ENCODE data around the gene ATM.
"Not testable (repeated sequence)": the region's sequence is repeated elsewhere in the genome, so short reads cannot be mapped to it uniquely, and the experiment has no call there.

The ATM gene

DNA sequence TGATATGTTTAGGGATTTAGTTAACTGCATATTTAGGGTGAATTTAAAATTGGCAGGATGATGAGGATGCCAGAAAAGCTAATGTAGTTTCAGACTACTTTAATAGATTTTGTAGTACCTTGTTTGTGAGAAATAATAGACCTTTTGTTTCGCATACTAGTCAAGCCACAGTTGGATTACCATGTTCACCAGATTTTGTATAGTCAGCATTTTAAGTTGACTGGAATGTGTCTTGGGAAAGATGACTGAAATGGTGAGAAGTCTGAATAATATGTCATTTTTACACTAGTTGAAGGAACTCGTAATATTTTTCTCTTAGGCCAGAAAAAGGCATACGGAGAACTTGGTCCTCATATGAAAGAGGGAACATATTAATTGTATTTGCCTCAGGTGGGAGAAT, 23.4 kb downstream of the ATM start:
- DNase-seq (ENCODE audit: extremely low spot score), result no peak
- ChIA-PET POLR2A (no interaction called here), CTCF (no interaction called here)
- TF ChIP-seq SUZ12 (IDR thresholded peaks at IDR 0.05), result no peak
- no peak for TF ChIP-seq BHLHE40 (IDR thresholded peaks at IDR 0.05; ENCODE audit: borderline replicate concordance)
- no peak for TF ChIP-seq NFRKB (IDR thresholded peaks at IDR 0.05)

DNA sequence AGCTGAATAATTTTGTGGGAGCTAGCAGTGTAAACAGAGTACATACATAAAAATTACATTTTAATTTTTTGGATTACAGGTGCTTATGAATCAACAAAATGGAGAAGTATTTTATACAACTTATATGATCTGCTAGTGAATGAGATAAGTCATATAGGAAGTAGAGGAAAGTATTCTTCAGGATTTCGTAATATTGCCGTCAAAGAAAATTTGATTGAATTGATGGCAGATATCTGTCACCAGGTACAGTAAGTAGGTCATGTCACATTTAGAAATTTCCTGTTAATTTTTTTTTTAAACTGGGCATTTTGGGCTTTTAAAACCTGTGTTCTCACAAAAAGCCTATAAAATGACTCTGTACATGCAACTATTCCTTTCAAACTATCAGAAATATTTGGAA, 24.0 kb downstream of the ATM start:
- CTCF ChIA-PET, result no interaction called here
- POLR2A ChIA-PET, result no interaction called here
- DNase-seq (ENCODE audit: extremely low spot score), result no peak
- TF ChIP-seq ZNF384 (IDR thresholded peaks at IDR 0.05) (no peak), L3MBTL2 (conservative IDR thresholded peaks at IDR 0.05) (no peak), FOXA1 (IDR thresholded peaks at IDR 0.05) (no peak), FOXM1 (IDR thresholded peaks at IDR 0.05; ENCODE audit: borderline replicate concordance) (no peak), TARDBP (IDR thresholded peaks at IDR 0.05) (no peak), NFRKB (IDR thresholded peaks at IDR 0.05) (no peak)

DNA sequence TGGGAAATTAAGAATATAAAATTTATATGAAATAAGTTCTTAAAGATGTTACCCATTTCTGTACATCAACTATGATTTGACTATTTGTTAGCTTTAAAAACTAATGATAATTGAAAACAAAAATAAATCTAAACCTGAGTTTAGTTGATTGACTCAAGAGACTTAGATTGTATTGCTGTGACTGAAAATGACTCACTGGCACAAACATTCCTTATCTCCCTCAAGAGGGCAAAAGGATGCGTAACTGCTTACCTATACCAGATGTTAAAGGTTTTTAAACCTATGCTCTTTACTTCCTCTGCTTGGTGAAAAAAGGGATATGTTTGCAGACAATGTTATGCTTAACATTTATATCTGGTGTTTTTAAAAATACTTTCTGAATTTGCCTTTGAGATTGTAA, 30.3 kb downstream of the ATM start:
- DNase-seq (ENCODE audit: extremely low spot score), result no peak
- ChIA-PET POLR2A (no interaction called here), CTCF (interaction anchor here (0.6 kb wide), 1 partner anchor 128 kb away, joined by 4 read pairs; no protein-coding TSS in a partner anchor)
- no peak for TF ChIP-seq SUZ12 (IDR thresholded peaks at IDR 0.05)

DNA sequence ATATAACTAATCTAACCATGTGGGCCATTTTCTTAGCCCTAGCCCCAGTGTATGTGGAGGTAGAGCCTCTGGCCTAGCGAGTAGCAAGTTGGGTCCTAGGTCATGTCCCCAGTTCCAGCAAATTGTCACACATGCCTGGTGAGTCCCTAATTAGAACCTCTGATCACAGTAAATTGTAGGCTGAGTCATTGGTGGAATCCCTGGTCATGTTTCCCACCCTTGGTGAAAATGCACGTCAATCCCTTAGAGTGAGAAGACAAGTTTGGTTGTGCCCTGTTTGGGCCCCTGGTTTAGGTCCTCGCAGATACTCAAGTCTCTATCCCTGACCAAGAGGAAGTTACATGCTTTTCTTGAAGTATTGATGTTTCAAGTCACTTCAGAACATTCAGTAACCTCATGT, 46.7 kb downstream of the ATM start:
- TF ChIP-seq L3MBTL2 (conservative IDR thresholded peaks at IDR 0.05) (no peak), CTBP1 (IDR thresholded peaks at IDR 0.05; ENCODE audit: borderline replicate concordance) (no peak), FOXK2 (IDR thresholded peaks at IDR 0.05) (no peak), ELF4 (IDR thresholded peaks at IDR 0.05) (no peak), HDGF (IDR thresholded peaks at IDR 0.05; ENCODE audit: borderline replicate concordance) (no peak), TARDBP (IDR thresholded peaks at IDR 0.05) (no peak)
- ChIA-PET POLR2A (no interaction called here), CTCF (no interaction called here)
- no peak for DNase-seq (ENCODE audit: extremely low spot score)

DNA sequence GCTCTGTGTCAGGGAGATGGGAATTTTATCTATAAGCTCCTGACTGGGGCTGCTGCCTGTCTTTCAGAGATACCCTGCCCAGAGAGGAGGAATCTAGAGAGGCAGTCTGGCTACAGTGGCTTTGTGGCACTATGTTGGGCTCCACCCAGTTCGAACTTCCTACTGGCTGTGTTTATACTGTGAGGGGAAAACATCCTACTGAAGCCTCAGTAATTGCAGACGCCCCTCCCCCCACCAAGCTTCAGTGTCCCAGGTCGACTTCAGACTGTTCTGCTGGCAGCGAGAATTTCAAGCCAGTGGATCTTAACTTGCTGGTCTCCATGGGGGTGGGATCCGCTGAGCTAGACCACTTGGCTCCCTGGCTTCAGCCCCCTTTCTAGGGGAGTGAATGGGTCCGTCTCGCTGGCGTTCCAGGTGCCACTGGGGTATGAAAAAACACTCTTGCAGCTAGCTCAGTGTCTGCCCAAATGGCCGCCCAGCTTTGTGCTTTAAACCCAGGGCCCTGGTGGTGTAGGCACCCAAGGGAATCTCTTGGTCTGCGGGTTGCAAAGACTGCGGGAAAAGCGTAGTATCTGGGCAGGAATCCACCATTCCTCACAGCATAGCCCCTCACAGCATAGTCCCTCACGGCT, 54.2 kb downstream of the ATM start:
- POLR2A ChIA-PET; DNase-seq (ENCODE audit: extremely low spot score); CTCF ChIA-PET: not testable (repeated sequence)

DNA sequence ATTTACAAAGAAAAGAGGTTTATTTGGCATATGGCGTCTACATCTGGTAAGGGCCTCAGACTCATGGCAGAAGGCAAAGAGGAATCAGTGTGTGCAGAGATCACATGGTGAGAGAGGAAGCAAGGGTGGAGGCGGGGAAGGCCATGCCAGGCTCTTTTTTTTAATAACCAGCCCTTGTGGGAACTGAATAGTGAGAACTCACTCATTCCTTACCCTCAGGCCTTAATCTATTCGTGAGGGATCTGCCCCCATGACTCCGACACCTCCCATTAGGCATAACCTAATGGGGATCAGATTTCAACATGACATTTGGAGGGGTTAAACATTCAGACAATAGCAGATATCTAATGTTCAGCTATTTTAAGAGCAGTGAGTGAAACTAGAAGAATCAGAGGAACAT, 55.7 kb downstream of the ATM start:
- peak; percentile 12 for DNase-seq (ENCODE audit: extremely low spot score)
- CTCF ChIA-PET, result interaction anchor here (0.6 kb wide), 1 partner anchor 329 kb away, joined by 3 read pairs; no protein-coding TSS in a partner anchor
- TF ChIP-seq FOXK2 (IDR thresholded peaks at IDR 0.05) (no peak), ARNT (IDR thresholded peaks at IDR 0.05) (no peak), HDGF (IDR thresholded peaks at IDR 0.05; ENCODE audit: borderline replicate concordance) (no peak), CTBP1 (IDR thresholded peaks at IDR 0.05; ENCODE audit: borderline replicate concordance) (no peak), TARDBP (IDR thresholded peaks at IDR 0.05) (no peak), ZNF384 (IDR thresholded peaks at IDR 0.05) (no peak), SUZ12 (IDR thresholded peaks at IDR 0.05) (no peak), FOXA1 (IDR thresholded peaks at IDR 0.05) (no peak), SP1 (IDR thresholded peaks at IDR 0.05) (no peak), ELF4 (IDR thresholded peaks at IDR 0.05) (no peak), LEF1 (IDR thresholded peaks at IDR 0.05; ENCODE audit: borderline replicate concordance) (no peak), L3MBTL2 (conservative IDR thresholded peaks at IDR 0.05) (no peak)
- TF ChIP-seq, protein P1, sequence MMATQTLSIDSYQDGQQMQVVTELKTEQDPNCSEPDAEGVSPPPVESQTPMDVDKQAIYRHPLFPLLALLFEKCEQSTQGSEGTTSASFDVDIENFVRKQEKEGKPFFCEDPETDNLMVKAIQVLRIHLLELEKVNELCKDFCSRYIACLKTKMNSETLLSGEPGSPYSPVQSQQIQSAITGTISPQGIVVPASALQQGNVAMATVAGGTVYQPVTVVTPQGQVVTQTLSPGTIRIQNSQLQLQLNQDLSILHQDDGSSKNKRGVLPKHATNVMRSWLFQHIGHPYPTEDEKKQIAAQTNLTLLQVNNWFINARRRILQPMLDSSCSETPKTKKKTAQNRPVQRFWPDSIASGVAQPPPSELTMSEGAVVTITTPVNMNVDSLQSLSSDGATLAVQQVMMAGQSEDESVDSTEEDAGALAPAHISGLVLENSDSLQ (IDR thresholded peaks at IDR 0.05), result no peak
- POLR2A ChIA-PET, result no interaction called here

DNA sequence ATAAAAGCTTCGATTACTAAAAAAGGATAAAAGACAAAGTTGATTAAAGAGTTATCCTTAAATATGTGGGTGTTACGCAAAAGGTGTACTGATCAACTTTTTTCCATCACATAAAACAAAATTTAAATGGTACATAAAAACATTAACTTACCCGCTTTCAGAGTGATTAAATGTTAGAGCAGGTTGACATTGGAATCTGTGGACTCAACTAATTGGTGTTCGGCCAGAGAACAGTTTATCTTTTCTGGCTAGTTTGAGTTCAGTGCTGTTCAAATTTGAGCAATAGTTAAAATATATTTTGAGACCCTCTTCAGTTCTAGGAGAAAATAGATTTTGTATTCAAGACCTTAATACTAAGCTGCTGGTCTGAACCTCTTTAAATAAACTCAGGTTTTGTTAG, 56.1 kb downstream of the ATM start:
- TF ChIP-seq FOXK2 (IDR thresholded peaks at IDR 0.05) (no peak), TARDBP (IDR thresholded peaks at IDR 0.05) (no peak), NFRKB (IDR thresholded peaks at IDR 0.05) (no peak), BHLHE40 (IDR thresholded peaks at IDR 0.05; ENCODE audit: borderline replicate concordance) (no peak), LEF1 (IDR thresholded peaks at IDR 0.05; ENCODE audit: borderline replicate concordance) (no peak), FOXA1 (IDR thresholded peaks at IDR 0.05) (no peak), SP1 (IDR thresholded peaks at IDR 0.05) (no peak), ZNF384 (IDR thresholded peaks at IDR 0.05) (no peak), CTBP1 (IDR thresholded peaks at IDR 0.05; ENCODE audit: borderline replicate concordance) (no peak), HDGF (IDR thresholded peaks at IDR 0.05; ENCODE audit: borderline replicate concordance) (no peak), FOXM1 (IDR thresholded peaks at IDR 0.05; ENCODE audit: borderline replicate concordance) (no peak), L3MBTL2 (conservative IDR thresholded peaks at IDR 0.05) (no peak), ARNT (IDR thresholded peaks at IDR 0.05) (no peak), ELF4 (IDR thresholded peaks at IDR 0.05) (no peak)
- TF ChIP-seq, protein P1 (IDR thresholded peaks at IDR 0.05), result no peak
- ChIA-PET CTCF (interaction anchor here (0.6 kb wide), 1 partner anchor 329 kb away, joined by 3 read pairs; no protein-coding TSS in a partner anchor), POLR2A (interaction anchor here (0.8 to 1.3 kb wide), 2 partner anchors 9 to 57 kb away, joined by 3 read pairs; partner anchors contain the start of gene NPAT)
- no peak for DNase-seq (ENCODE audit: extremely low spot score)

DNA sequence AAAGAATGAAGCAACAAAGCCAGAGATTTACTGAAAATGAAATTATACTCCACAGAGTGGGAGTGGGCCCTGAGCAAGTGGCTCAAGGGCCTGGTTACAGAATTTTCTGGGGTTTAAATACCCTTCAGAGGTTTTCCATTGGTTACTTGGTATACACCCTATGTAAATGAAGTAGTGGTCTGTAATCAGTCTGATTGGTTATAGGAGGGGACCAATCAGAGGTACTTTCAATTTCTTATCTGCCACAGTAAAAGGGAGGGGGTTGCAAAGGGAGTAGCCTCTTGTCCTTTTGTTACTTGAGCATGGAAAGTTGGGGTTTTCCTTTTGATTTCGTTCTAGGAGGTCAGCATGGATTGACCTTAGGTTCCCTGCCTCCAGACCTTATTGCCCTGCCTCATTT, 63.5 kb downstream of the ATM start:
- TF ChIP-seq BHLHE40 (IDR thresholded peaks at IDR 0.05; ENCODE audit: borderline replicate concordance) (no peak), FOXM1 (IDR thresholded peaks at IDR 0.05; ENCODE audit: borderline replicate concordance) (no peak), FOXK2 (IDR thresholded peaks at IDR 0.05) (no peak), TARDBP (IDR thresholded peaks at IDR 0.05) (no peak), LEF1 (IDR thresholded peaks at IDR 0.05; ENCODE audit: borderline replicate concordance) (no peak), L3MBTL2 (conservative IDR thresholded peaks at IDR 0.05) (no peak), HDGF (IDR thresholded peaks at IDR 0.05; ENCODE audit: borderline replicate concordance) (no peak), SP1 (IDR thresholded peaks at IDR 0.05) (no peak), CTBP1 (IDR thresholded peaks at IDR 0.05; ENCODE audit: borderline replicate concordance) (no peak), NFRKB (IDR thresholded peaks at IDR 0.05) (no peak), ARNT (IDR thresholded peaks at IDR 0.05) (no peak), FOXA1 (IDR thresholded peaks at IDR 0.05) (no peak), ELF4 (IDR thresholded peaks at IDR 0.05) (no peak), SUZ12 (IDR thresholded peaks at IDR 0.05) (no peak), ZNF384 (IDR thresholded peaks at IDR 0.05) (no peak)
- TF ChIP-seq, protein P1 (IDR thresholded peaks at IDR 0.05), result no peak
- CTCF ChIA-PET, result no interaction called here
- no peak for DNase-seq (ENCODE audit: extremely low spot score)
- POLR2A ChIA-PET, result no interaction called here

Data from HEK293T (cell line).